OCI-LY1 (cell line): ENCODE measurements around the gene FGD3.

Source experiments
- H2AFZ ChIP-seq: fragments of 200-600 bp; sonication (generic), shearing (Covaris generic); 2 replicates; pipeline ENCODE4 v1.6.0; 2014; ENCODE audit warnings: antibody characterized with exemption, mild to moderate bottlenecking, low read length
- H3F3A ChIP-seq: fragments of 200-600 bp; sonication (generic), shearing (Covaris generic); 2 replicates; pipeline ENCODE4 v1.6.0; 2014; ENCODE audit warnings: mild to moderate bottlenecking, antibody characterized with exemption, low read length, moderate library complexity; ENCODE audit not compliant: insufficient read depth
- H3K27ac ChIP-seq: fragments of 200-600 bp; sonication (generic); 2 replicates; pipeline ENCODE4 v1.5.1; 2014; ENCODE audit warnings: low read length, mixed run types, mild to moderate bottlenecking, low read depth; ENCODE audit not compliant: poor library complexity, severe bottlenecking
- H3K27me3 ChIP-seq: fragments of 200-600 bp; sonication (generic); 2 replicates; pipeline ENCODE4 v1.6.0; 2014; ENCODE audit warnings: antibody characterized with exemption, mild to moderate bottlenecking, low read length, moderate library complexity; ENCODE audit not compliant: insufficient read depth
- H3K36me3 ChIP-seq: fragments of 200-600 bp; sonication (generic); 2 replicates; pipeline ENCODE4 v1.6.1; 2014; ENCODE audit warnings: mild to moderate bottlenecking, antibody characterized with exemption, low read length, moderate library complexity, mixed read lengths; ENCODE audit not compliant: insufficient read depth
- H3K4me1 ChIP-seq: fragments of 200-600 bp; sonication (generic); 2 replicates; pipeline ENCODE4 v1.5.1; 2014; ENCODE audit warnings: mild to moderate bottlenecking, low read length, moderate library complexity; ENCODE audit not compliant: insufficient read depth, severe bottlenecking
- H3K4me2 ChIP-seq: fragments of 200-600 bp; sonication (generic), shearing (Covaris generic); 2 replicates; pipeline ENCODE4 v1.6.1; 2014; ENCODE audit warnings: low read length
- H3K4me3 ChIP-seq: fragments of 200-600 bp; sonication (generic); 2 replicates; pipeline ENCODE4 v1.5.1; 2014; ENCODE audit warnings: low read length, low read depth, mild to moderate bottlenecking, mixed read lengths; ENCODE audit not compliant: poor library complexity, severe bottlenecking
- H3K79me2 ChIP-seq: fragments of 200-600 bp; shearing (Covaris generic); 2 replicates; pipeline ENCODE4 v1.6.1; 2016; ENCODE audit warnings: mixed run types, low read length, mixed read lengths; ENCODE audit not compliant: insufficient read depth
- H3K9ac ChIP-seq: fragments of 200-600 bp; sonication (generic), shearing (Covaris generic); 2 replicates; pipeline ENCODE4 v1.6.1; 2014; ENCODE audit warnings: mild to moderate bottlenecking, low read length, mixed read lengths
- H3K9me2 ChIP-seq: fragments of 200-600 bp; sonication (generic), shearing (Covaris generic); 2 replicates; pipeline ENCODE4 v1.6.1; 2014; ENCODE audit warnings: low read depth, mild to moderate bottlenecking, low read length, mixed read lengths
- H3K9me3 ChIP-seq: fragments of 200-600 bp; shearing (Covaris generic); 2 replicates; pipeline ENCODE4 v1.6.1; 2014; ENCODE audit warnings: low read length, mixed read lengths
- H4K20me1 ChIP-seq: fragments of 200-600 bp; sonication (generic), shearing (Covaris generic); 2 replicates; pipeline ENCODE4 v1.6.0; 2016; ENCODE audit warnings: mild to moderate bottlenecking, low read length; ENCODE audit not compliant: insufficient read depth
- CTCF ChIP-seq: fragments of 200-600 bp; sonication (generic), shearing (Covaris generic); IDR thresholded peaks from 2 replicates; pipeline ENCODE4 v1.5.1; 2017; ENCODE audit warnings: mild to moderate bottlenecking, antibody characterized with exemption, low read length, moderate library complexity, mixed read lengths
- EZH2 ChIP-seq: fragments of 200-600 bp; sonication (generic), shearing (Covaris generic); IDR thresholded peaks from 2 replicates; pipeline ENCODE4 v1.8.0; 2017; ENCODE audit warnings: borderline replicate concordance, mixed run types, mild to moderate bottlenecking, antibody characterized with exemption, low read length, moderate library complexity, mixed read lengths

Gene FGD3

GRCh38 chr9:92964607-92965060 is 17.3 kb downstream of the FGD3 start:
- H3K79me2 ChIP-seq = peaks cover 16% of the 10 kb centered on the region; the same call in 1 of the 2 replicates
- H2AFZ ChIP-seq = no peak overlapping the region
- peak overlapping the region; percentile 76 for H3K4me3 ChIP-seq
- no peaks in the 10 kb centered on the region for H3K9me3 ChIP-seq
- no peak for TF ChIP-seq EZH2
- no peak for TF ChIP-seq CTCF
- no peaks in the 10 kb centered on the region for H3K9me2 ChIP-seq
- H3K4me1 ChIP-seq = peaks cover 60% of the 10 kb centered on the region
- H3K27me3 ChIP-seq = no peaks in the 10 kb centered on the region
- no peaks in the 10 kb centered on the region for H3F3A ChIP-seq
- peak overlapping the region; percentile 82 for H3K9ac ChIP-seq
- H3K36me3 ChIP-seq = no peaks in the 10 kb centered on the region
- no peaks in the 10 kb centered on the region for H4K20me1 ChIP-seq
- H3K27ac ChIP-seq = peak overlapping the region; percentile 90
- peak overlapping the region; percentile 87 for H3K4me2 ChIP-seq

- H3K9ac ChIP-seq = peak overlapping the region; percentile 82
- H3K4me3 ChIP-seq = peak overlapping the region; percentile 76
- H3K9me2 ChIP-seq = no peaks in the 10 kb centered on the region
- H3K4me1 ChIP-seq = peaks cover 65% of the 10 kb centered on the region
- H4K20me1 ChIP-seq = no peaks in the 10 kb centered on the region
- H3K4me2 ChIP-seq = peak overlapping the region; percentile 87
- H2AFZ ChIP-seq = no peak overlapping the region
- H3K9me3 ChIP-seq = no peaks in the 10 kb centered on the region
- H3K36me3 ChIP-seq = no peaks in the 10 kb centered on the region
- no peaks in the 10 kb centered on the region for H3K27me3 ChIP-seq
- no peak for TF ChIP-seq CTCF
- no peak for TF ChIP-seq EZH2
- peaks cover 18% of the 10 kb centered on the region for H3K79me2 ChIP-seq
- no peaks in the 10 kb centered on the region for H3F3A ChIP-seq
- peak overlapping the region; percentile 90 for H3K27ac ChIP-seq
Measured at GRCh38 chr9:92965061-92965758, 17.9 kb downstream of the FGD3 start.

GRCh38 chr9:92965759-92966517 is 18.6 kb downstream of the FGD3 start:
- no peak for TF ChIP-seq CTCF
- no peak for TF ChIP-seq EZH2
- peak overlapping the region; percentile 87 for H3K4me2 ChIP-seq
- H4K20me1 ChIP-seq = no peaks in the 10 kb centered on the region
- H3K27ac ChIP-seq = peak overlapping the region; percentile 90
- peak overlapping the region; percentile 76 for H3K4me3 ChIP-seq
- H3F3A ChIP-seq = no peaks in the 10 kb centered on the region
- H3K36me3 ChIP-seq = no peaks in the 10 kb centered on the region
- no peaks in the 10 kb centered on the region for H3K9me3 ChIP-seq
- peaks cover 25% of the 10 kb centered on the region for H3K79me2 ChIP-seq
- no peaks in the 10 kb centered on the region for H3K9me2 ChIP-seq
- H3K9ac ChIP-seq = peak overlapping the region; percentile 82; the same call in 1 of the 2 replicates
- H3K4me1 ChIP-seq = peaks cover 72% of the 10 kb centered on the region
- no peak overlapping the region for H2AFZ ChIP-seq
- H3K27me3 ChIP-seq = no peaks in the 10 kb centered on the region
